PC-3 (cell line): Measurements from ENCODE around the gene CDC37L1.

Experiments used
- EZH2 ChIP-seq: fragments of 300-600 bp; sonication (generic); IDR thresholded peaks from one replicate; pipeline ENCODE4 v1.6.1; 2017; ENCODE audit warnings: antibody characterized with exemption, mild to moderate bottlenecking, low read length; ENCODE audit not compliant: unreplicated experiment
- EZH2phosphoT487 ChIP-seq: fragments of 300-600 bp; sonication (generic); IDR thresholded peaks from 2 replicates; pipeline ENCODE4 v1.6.1; 2018; ENCODE audit warnings: mild to moderate bottlenecking, antibody characterized with exemption, low read length, borderline replicate concordance
- TF ChIP-seq, protein P1 (sequence below): fragments of 300-600 bp; sonication (generic); conservative IDR thresholded peaks from 2 replicates; pipeline ENCODE4 v1.5.1; 2017; ENCODE audit warnings: antibody characterized with exemption, low read depth, mild to moderate bottlenecking, low read length

GRCh38 chr9:4700932-4701331, 21.6 kb downstream of the CDC37L1 start:
- TF ChIP-seq, protein P1, sequence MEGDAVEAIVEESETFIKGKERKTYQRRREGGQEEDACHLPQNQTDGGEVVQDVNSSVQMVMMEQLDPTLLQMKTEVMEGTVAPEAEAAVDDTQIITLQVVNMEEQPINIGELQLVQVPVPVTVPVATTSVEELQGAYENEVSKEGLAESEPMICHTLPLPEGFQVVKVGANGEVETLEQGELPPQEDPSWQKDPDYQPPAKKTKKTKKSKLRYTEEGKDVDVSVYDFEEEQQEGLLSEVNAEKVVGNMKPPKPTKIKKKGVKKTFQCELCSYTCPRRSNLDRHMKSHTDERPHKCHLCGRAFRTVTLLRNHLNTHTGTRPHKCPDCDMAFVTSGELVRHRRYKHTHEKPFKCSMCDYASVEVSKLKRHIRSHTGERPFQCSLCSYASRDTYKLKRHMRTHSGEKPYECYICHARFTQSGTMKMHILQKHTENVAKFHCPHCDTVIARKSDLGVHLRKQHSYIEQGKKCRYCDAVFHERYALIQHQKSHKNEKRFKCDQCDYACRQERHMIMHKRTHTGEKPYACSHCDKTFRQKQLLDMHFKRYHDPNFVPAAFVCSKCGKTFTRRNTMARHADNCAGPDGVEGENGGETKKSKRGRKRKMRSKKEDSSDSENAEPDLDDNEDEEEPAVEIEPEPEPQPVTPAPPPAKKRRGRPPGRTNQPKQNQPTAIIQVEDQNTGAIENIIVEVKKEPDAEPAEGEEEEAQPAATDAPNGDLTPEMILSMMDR = no peak
- TF ChIP-seq EZH2 (no peak), EZH2phosphoT487 (no peak)
